Airway epithelial cell (primary cell): Measurements from ENCODE around the gene PHF3. TPM values are rescaled to one million over a fixed set of nuclear protein-coding genes. Genes with fewer than 3 reads are reported as not detected.

Source experiments
- total RNA-seq: library from RNA; depleted of rRNA; stranded (reverse); fragments of >200 nt; gene quantifications from 2 replicates; pipeline ENCODE4 v1.2.3, GENCODE V29; 2015

Gene PHF3
- total RNA-seq: 17.1 and 24.2 TPM in 2 replicates

GRCh38 chr6:63635588-63636517 is at the start of gene PHF3:
PHF3 (plus strand) TSS chr6:63635802; CDS start chr6:63646552, 10,750 bp downstream.

Other genes with a start within 250 kb of the PHF3 start
- gene PTP4A1, start 63.3 kb upstream of the PHF3 start, total RNA-seq: 27.4 and 48.6 TPM in 2 replicates